GM12878 (cell line): ENCODE data around the gene FAM50A. TPM values are rescaled to one million over a fixed set of nuclear protein-coding genes. Genes with fewer than 3 reads are reported as not detected.
A peak's percentile ranks its signal among the peaks of the same experiment; 100 is the strongest.

ENCODE experiments used
- BHLHE40 ChIP-seq, 2 experiments: fragments of 450-650 bp in 1 of 2; IDR thresholded peaks; 2 replicates each; pipeline ENCODE4 v1.6.1; 2011 to 2017; ENCODE audit warnings: low read depth in 2 of 2, borderline replicate concordance in 1 of 2, improper control_type of control experiment in 1 of 2, low read length in 1 of 2, mild to moderate bottlenecking in 1 of 2
- BMI1 ChIP-seq: fragments of 450-650 bp; IDR thresholded peaks from 2 replicates; pipeline ENCODE4 v1.6.1; 2016; ENCODE audit warnings: mild to moderate bottlenecking, moderate library complexity, borderline replicate concordance
- CHD4 ChIP-seq: fragments of 200-600 bp; sonication (generic); IDR thresholded peaks from 2 replicates; pipeline ENCODE4 v1.6.1; 2016; ENCODE audit warnings: mild to moderate bottlenecking
- CREB1 ChIP-seq: IDR thresholded peaks from 2 replicates; pipeline ENCODE4 v1.6.1; 2012; ENCODE audit warnings: low read depth, mild to moderate bottlenecking, inconsistent platforms
- HSF1 ChIP-seq: fragments of 150-350 bp; IDR thresholded peaks from 2 replicates; pipeline ENCODE4 v1.6.1; 2014; ENCODE audit warnings: mild to moderate bottlenecking, low read depth, low read length
- MAX ChIP-seq: IDR thresholded peaks from 2 replicates; pipeline ENCODE4 v1.6.1; 2012; ENCODE audit warnings: low read depth, low read length, improper control_type of control experiment
- NFXL1 ChIP-seq: fragments of 450-650 bp; IDR thresholded peaks from 2 replicates; pipeline ENCODE4 v1.6.1; 2017; ENCODE audit warnings: antibody characterized with exemption, mild to moderate bottlenecking, borderline replicate concordance
- NRF1 ChIP-seq: conservative IDR thresholded peaks from 2 replicates; pipeline ENCODE4 v1.6.1; 2011; ENCODE audit warnings: mild to moderate bottlenecking, low read depth, low read length, improper control_type of control experiment
- PAX5 ChIP-seq: IDR thresholded peaks from 2 replicates; pipeline ENCODE4 v1.6.1; 2011; ENCODE audit warnings: low read depth, low read length, borderline replicate concordance
- PAX8 ChIP-seq: fragments of 450-650 bp; IDR thresholded peaks from 2 replicates; pipeline ENCODE4 v1.6.1; 2017; ENCODE audit warnings: mild to moderate bottlenecking, moderate library complexity
- RAD21 ChIP-seq: IDR thresholded peaks from 2 replicates; pipeline ENCODE4 v1.6.1; 2011; ENCODE audit warnings: mild to moderate bottlenecking, low read depth, low read length, moderate library complexity; ENCODE audit not compliant: insufficient read depth
- ZBTB33 ChIP-seq: fragments of 450-650 bp; IDR thresholded peaks from 2 replicates; pipeline ENCODE4 v1.6.1; 2017; ENCODE audit warnings: mild to moderate bottlenecking
- ZBTB4 ChIP-seq: fragments of 450-650 bp; formaldehyde crosslinking; IDR thresholded peaks from 2 replicates; pipeline ENCODE4 v1.4.0; 2022; ENCODE audit warnings: mild to moderate bottlenecking, moderate library complexity
- polyA plus RNA-seq, 11 experiments: library from polyadenylated mRNA; depleted of rRNA in 4 of 11; unstranded in 6 of 11; stranded (reverse) in 5 of 11; fragments of >200 nt; fragmentation: Nextera tagmentation in 4 of 11; fragmentation: Illumina TruSeq in 1 of 11; extraction: Ambion mirVana in 4 of 11; extraction: Trizol in 1 of 11; gene quantifications; 1 replicate in 1 of 11; 2 replicates in 10 of 11; pipeline versions ENCODE4 v1.2.1 to v1.2.3, GENCODE V29; 2011 to 2016; ENCODE audit warnings: inconsistent platforms in 2 of 11, missing spikeins in 2 of 11, low read depth in 1 of 11
- total RNA-seq, 4 experiments: library from RNA; depleted of rRNA in 3 of 4; stranded (reverse); fragments of >200 nt in 3 of 4; fragmentation: Illumina TruSeq in 1 of 4; extraction: Trizol in 1 of 4; gene quantifications; 2 replicates each; pipeline versions ENCODE4 v1.2.1 to v1.2.3, GENCODE V29; 2013 to 2021

Gene FAM50A
- total and polyA plus RNA-seq, 10 of the 15 experiments (the other 5 are each of a cell fraction or from before 2014, with no cell fraction given) = 4.2 to 46.7 (median 34.6) TPM

- no peak for TF ChIP-seq ZBTB4 (CRISPR knock-in tag)
- TF ChIP-seq RAD21 = no peak
- no peak for TF ChIP-seq NFXL1
- TF ChIP-seq MAX = peak; percentile 79
- TF ChIP-seq BMI1 = no peak
- TF ChIP-seq CHD4 = no peak
- TF ChIP-seq PAX5 = peak; percentile 57; the same call in 1 of the 2 replicates
- peak in 1 of 2 experiments; percentile 83; a peak in 2 of 4 replicates for TF ChIP-seq BHLHE40 (IDR thresholded peaks at IDR 0.05; ENCODE audit: borderline replicate concordance in 1 of 2, low read depth in 2 of 2, low read length in 1 of 2)
- no peak for TF ChIP-seq HSF1
- no peak for TF ChIP-seq ZBTB33
- TF ChIP-seq CREB1 = peak; percentile 39; the same call in 1 of the 2 replicates
- peak; percentile 79 for TF ChIP-seq NRF1
- TF ChIP-seq PAX8 = no peak
These were observed 35.0 kb downstream of the FAM50A start, which contains the start of gene LAGE3 (continued) for GRCh38 chrX:154478728-154479622.
